Fibroblast of skin of left quadriceps (primary cell): ENCODE data around the gene CPLX1.

ENCODE experiments used
- DNase-seq, 2 experiments: peaks; one replicate each; pipeline ENCODE4 v3.0.0-alpha.2; 2013; ENCODE audit warnings: low read depth in 2 of 2

CPLX1 gene

GRCh38 chr4:832536-832935 lies 6.6 kb upstream of the CPLX1 start:
- no peak for DNase-seq

- DNase-seq, result no peak
Measured at GRCh38 chr4:832108-832507, 6.2 kb upstream of the CPLX1 start.

- no peak for DNase-seq
Measured at GRCh38 chr4:831483-831805, 5.5 kb upstream of the CPLX1 start.

GRCh38 chr4:830601-831482 lies 4.9 kb upstream of the CPLX1 start:
- no peak for DNase-seq

- no peak for DNase-seq
Measured at GRCh38 chr4:829761-830600, 4.1 kb upstream of the CPLX1 start.

DNA sequence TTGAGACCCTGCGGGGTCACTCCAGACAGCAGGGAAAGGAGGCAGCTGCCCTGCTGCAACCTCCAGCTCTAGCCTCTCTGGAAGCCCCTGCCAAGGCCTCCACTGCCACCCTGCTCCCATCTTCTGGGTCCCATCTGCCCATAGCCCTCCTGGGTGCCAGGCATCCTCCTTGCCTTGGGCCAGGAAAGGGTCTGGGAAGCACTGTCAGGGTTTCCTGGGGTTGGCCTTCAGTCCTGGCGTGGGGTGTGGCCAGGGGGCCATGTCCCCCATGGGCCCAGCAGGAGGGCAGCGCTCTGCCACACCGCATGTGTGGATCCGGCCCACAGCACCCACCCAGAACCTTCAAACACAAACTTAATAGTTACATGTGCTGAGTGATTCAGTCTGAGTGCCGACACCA lies 3.4 kb upstream of the CPLX1 start:
- DNase-seq, result no peak

DNA sequence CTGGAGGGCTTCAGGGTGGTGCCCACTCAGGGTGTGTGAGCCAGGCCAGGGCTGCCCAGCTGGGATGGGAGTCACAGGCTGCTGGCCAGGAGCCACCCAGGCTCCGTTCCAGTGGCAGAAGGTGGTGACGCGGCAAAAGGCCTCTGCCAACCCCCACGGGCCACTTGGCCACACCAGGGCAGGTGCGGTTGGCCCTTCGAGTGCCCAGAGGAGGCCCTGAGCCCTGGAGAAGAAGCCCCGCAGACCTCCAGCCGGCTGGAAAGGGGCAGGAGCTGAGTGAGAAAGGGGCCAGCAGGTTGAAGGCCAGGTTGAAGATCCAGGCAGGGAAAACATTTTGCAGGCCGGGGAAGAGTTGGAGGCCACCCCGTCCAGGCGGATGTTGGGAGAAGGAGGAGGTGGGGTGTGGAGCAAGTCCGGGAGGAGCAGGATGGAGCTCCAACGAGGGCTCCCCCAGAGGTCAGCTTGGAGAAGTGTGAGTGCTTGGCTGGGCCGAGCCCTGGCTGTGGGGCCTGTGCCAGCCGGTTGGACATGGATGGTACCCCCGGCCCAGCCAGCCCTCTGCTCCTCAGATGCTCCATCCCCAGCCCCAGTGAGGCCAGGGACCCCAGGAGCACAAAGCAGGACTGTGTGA lies 2.8 kb upstream of the CPLX1 start:
- DNase-seq, result no peak

GRCh38 chr4:827209-828081 lies 1.5 kb upstream of the CPLX1 start:
- no peak for DNase-seq

DNA sequence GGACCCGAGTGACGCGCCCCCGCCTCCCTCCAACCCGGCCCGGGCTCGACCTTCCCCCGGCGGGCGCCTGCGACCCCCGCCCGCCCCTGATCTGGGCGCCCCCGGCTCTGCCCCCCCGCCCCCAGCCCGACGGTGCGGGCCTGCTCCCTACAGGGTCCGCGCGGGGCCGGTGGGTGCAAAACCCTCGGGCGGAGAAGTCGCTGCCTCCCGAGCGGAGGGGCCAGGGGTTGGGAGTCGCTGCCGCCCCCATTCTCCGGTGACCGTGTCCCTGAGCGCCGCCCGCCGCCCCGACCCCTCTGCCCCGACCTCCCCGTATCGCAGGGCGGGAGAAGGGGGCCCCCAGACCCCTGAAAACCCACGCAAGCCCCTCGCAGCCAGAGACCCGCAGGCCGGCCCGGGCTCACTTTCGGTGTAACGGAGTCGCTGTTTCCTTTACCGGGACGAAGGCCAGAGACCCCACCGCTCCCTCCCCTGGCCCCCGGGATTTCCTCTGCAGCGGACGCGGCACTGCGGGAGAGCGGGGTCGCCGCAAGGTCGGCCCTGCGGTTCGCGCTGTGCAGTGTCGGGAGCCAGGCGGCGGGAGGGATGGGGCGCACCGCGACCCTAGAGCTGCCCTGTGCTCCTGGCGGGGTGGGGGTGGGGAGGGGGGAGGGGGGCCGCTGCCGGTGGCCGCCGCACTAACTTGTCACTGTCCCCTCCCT lies 729 bp upstream of the CPLX1 start:
- no peak for DNase-seq

- DNase-seq, result no peak
Measured at GRCh38 chr4:825063-825970, 612 bp downstream of the CPLX1 start.

DNA sequence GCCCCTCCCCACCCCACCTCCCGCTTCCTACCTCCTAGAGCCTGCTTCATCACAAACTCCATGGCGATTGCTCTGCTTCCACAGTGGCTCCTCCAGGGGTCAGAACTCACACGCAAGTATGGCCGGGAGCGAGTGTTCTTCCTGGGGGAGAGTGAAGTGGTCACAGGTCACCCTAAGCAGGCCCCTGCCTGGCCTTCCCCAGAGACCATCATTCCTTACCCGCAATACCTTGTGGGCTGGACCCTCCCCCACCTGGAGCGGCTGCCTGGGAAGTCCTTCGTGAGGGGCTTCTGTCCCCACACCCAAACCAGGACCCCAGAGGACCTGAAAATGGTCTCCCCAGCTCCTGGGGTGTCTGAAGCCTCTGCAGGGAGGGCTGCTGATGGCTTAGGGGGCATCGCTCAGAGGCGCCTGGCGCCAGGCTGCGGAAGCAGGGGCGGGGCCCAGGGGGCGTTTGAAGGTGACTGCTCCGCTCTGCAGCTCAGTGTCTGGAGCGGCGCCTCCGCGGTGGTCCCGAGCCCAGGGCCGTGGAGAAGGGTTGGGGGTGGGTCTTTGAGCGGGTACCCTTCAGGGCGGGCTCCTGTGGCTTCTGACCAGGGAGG lies 1.4 kb downstream of the CPLX1 start:
- no peak for DNase-seq

GRCh38 chr4:823761-824460 lies 2.0 kb downstream of the CPLX1 start:
- DNase-seq, result no peak

- no peak for DNase-seq
Measured at GRCh38 chr4:823176-823760, 2.7 kb downstream of the CPLX1 start.

GRCh38 chr4:822361-823175 lies 3.4 kb downstream of the CPLX1 start:
- DNase-seq, result no peak

DNA sequence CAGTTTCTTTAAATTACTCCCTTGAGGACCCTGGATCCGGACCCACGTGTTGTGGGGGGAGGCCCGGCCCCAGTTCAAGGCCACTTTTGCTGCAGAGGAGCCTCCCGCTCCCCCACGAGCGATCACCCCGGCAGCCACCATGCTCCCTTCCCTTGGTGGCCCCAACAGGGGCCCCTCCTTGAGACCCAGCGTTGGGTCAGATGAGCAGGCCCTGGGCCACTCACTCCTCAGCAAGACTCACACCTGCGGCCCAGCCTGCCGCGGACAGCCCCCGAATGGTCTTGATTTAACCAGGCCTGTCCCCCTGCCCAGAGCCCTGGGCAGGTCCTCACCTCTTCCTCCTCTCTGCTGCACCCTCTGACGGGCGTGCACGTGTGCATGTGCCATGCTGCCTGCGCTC lies 4.3 kb downstream of the CPLX1 start:
- DNase-seq, result no peak

DNA sequence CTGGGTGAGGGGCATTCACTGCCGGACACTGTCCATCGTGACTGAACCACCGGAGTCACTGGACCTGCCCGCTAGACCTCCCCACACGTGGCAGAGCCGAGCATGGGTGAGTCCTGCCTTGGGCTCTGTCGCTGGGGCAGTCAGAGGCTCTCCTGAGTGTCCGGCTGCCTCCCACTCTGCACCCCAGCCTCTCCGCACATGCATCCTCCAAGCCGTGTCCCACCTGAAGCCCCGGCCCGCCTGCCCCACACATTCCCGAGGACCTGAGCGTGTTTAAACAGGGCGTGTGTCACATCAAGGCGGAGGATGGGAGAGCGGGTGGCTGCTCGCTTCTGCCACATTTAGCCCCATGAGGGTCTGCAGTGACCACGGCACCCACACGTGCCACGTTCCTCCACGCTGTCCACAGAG lies 4.7 kb downstream of the CPLX1 start:
- no peak for DNase-seq
